Ramos (cell line): ENCODE results near the gene RACK1.

Experiments
- in situ Hi-C: fragments of 300-500 bp; cut with MboI; formaldehyde crosslinking; loops from one replicate; pipeline ENCODE4 v1.14.3; 2022; ENCODE audit warnings: low sequenced_read_pairs; ENCODE audit not compliant: unreplicated experiment

The RACK1 gene

DNA sequence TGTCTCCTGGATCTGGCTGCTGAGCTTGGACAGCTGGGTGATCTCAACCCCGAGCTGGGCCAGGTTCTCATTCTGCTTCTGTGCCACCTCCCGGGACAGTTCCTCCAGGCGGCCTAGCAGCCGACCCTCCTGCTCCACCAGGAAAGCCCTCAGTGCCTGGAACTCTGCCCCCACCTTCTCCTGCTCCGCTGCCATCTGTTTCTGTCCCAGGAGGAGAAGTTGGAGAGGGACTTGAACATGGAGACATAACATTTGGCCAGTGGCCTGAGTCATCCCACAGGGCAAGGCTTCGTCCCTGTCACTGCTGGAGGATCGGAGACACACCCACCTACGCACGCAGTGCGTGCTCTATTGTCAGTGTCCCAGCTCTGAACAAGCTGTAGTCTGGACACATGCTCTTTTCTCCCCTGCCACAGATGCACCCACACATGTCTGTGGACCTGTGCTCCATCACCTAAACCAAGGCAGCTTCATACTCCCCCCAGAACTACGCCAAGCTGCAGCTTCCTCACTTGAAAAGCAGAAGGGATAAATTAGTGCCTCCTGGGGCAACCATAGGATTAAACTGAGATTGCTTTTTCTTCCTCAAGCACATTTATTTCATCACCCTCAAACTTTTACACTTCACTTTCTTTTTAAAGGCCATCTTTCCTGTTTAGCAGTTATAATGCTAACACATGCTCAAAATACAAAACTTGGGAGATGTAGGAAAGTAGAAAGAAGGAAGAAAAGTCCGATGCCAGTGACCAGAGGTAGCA lies 43.6 kb downstream of the RACK1 start:
- in situ Hi-C loops = no loop called here

GRCh38 chr5:181198905-181199519 lies 44.7 kb downstream of the RACK1 start:
- in situ Hi-C loops = no loop called here

- in situ Hi-C loops = no loop called here
Observed at GRCh38 chr5:181198106-181198685, 45.5 kb downstream of the RACK1 start.

DNA sequence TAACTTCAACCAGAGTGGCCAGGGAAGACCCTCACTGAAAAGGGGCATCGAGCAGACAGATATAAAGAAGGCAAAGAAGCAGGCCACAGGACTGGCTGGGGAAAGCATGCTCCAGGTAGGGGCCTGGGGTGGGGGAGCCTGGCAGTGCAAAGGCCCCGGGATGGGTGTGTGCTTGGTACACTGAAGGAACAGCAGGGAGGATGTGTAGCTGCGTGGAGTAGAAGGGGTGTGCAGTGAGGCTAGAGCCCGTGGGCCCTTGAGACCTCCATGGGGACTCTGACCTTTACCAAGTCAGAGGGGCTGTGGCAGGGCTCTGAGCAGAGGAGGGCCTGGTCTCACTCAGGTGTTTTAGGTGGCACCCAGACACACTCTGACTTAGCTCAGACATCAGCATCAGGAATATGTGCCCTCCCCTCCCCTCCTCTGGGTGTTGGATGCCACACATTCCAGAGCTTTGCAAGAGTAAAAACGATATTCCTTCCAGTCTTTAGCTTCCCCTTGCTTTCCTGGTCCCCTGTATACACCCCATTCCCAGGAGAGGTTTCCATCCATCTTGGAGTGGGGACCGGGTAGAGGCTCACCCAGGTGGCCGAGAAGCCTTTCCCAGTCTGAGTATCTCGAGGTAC lies 46.3 kb downstream of the RACK1 start:
- in situ Hi-C loops = no loop called here

GRCh38 chr5:181195249-181195761 lies 48.4 kb downstream of the RACK1 start:
- in situ Hi-C loops = no loop called here

DNA sequence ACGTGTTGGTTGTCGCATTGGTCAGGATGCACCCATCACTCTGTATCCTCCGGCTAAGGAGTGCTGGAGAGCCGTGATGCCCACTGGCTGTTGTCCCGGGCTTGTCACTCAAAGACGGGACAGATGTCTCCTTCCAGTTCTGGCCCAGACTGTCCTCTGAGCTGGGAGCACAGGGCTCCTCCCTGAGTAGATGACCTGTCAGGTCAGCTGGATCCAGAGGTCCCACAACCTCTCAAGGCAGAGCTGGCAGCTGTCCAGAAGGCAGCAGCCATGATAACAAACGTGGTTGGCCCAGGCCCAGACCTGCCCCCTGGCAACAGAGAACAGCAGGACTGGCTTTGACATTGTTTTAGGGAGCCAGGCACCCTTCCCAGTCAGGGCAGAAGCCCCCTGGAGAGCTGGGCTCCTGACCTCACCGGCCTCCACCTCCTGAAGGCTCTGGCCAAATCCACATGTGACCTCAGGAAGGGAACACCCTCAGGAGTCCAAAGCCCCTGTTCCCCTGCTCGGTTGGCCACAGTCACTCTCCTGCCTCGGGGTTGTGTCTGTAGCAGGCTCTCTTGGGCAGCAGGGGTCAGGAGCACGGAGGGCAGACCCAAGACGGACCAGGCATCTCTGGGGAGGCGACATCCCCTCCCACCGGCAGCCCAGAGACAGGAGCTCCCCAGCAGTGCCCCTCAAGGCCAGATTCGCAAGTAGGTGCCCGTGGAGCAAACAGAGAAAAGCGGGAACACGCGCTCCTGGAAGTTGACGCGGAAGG lies 49.0 kb downstream of the RACK1 start:
- in situ Hi-C loops = no loop called here

DNA sequence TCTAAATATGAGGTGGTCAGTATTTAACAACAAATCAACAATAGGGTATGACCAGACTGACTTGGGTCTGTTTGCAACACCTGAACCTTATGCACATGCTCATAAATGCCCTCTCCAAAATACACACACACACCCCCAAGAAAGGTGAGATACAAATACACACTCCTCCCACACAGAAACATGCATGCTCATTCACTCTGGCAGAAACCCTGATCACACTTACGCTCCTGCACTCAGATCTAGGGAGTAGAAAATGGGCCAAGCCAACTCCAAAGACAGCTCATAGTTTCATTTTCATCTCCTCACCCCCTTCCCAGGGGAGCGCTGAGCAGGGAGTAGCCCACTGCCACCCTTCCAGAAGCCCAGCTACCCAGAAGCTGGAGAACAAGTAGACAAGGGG lies 50.0 kb downstream of the RACK1 start:
- in situ Hi-C loops = no loop called here

DNA sequence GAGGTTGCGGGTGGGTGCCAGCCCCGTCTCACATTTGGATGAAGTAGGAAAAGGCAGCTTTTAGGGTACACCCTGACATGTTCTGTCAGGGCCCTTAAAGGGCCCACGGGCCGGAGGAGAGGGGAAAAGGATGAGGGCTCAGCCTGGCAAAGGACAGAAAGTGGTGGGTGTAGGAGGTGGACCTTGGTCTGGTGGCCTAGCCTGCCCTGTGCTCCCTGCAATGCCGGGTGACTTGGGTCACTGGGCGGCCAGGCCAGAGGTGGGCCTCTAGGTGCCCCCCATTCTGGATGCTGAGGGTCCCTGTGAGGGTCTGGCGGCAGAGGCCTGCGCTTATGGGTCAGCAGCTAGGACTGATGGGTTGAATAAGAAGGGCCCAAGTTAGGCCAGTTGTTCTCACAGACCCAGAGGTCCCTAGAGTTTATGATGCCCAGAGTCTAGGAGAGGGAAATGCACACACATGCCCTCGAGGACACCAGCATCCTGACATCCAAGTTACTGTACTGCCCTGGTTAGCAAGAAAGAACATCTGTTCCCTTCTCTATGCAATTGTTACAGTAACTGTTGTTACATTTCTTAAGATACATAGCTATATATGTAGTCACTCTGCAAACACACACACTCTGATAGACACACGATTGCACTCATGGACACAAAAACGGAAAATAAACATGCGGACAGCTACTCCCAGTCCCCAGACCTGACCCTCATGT lies 51.2 kb downstream of the RACK1 start:
- in situ Hi-C loops = no loop called here

GRCh38 chr5:181191526-181192336 lies 52.0 kb downstream of the RACK1 start:
- in situ Hi-C loops = no loop called here

GRCh38 chr5:181190711-181191525 lies 52.8 kb downstream of the RACK1 start:
- in situ Hi-C loops = no loop called here

- in situ Hi-C loops = loop anchor here (5.0 to 10.0 kb wide), 2 partner anchors 32 to 385 kb away; partner anchors contain the start of genes MGAT1 and TRIM41
Observed at GRCh38 chr5:181189962-181190710, 53.6 kb downstream of the RACK1 start.

DNA sequence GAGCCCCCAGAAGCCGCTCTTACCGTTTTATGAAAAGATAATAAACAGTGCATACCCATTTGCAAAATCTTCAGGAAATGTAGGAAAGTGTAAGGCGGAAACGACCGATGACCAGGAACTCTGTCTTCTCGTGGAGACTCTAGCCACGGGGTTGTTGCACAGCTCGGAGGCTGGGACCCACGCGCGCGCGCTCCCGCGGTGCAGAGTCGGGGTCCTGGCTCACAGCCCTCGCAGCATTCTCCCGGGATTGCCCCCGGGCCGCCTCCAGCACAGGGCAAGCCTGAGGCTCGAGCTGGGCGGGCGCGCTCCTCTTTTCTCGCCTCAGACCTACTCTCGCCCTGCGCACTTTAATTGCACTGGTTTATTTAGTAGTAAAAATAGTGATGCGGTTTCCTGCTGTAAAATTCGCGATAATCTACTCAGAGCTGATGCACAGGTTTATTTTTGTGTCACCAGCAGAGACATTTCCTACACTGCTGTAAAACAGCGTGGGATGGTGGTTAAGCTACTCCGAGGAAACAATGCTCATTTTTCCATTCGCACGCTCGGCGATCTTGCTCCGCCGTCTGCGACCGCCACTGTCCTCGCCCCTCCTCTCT lies 54.2 kb downstream of the RACK1 start:
- in situ Hi-C loops = loop anchor here (5.0 to 10.0 kb wide), 2 partner anchors 33 to 385 kb away; partner anchors contain the start of genes MGAT1 and TRIM41

DNA sequence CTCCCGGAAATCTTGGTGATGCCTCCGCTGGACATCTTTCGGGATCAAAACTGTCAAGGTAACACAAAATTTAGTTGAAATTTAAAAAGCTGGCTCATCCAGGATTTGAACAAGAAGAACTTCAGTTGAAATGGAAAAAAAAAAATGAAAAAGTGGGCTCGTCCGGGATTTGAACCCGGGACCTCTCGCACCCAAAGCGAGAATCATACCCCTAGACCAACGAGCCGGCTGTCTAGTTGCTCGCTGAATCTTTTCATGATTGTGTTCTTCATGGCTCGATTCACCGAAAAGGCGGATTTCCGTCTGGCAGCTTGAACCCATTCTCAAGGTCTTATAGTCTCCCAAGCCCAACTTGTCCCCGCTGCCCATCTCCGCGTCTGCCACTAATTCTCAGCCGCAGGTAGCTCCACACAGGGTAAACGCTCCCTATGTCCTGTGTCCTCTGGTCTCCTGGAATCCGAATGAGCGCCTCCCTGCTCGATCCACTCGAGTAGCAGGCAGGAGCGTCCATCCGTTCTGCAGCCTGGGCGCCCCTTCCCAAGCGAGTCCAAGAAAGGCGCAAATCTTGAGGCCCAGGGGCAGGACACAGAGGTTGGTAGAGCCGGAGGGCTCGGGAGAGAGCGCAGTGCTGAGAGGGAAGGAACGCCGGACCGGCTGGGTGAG lies 54.9 kb downstream of the RACK1 start:
- in situ Hi-C loops = loop anchor here (5.0 to 10.0 kb wide), 2 partner anchors 33 to 384 kb away; partner anchors contain the start of genes MGAT1 and TRIM41

- in situ Hi-C loops = loop anchor here (5.0 to 10.0 kb wide), 2 partner anchors 35 to 383 kb away; partner anchors contain the start of genes MGAT1 and TRIM41
Observed at GRCh38 chr5:181187500-181188213, 56.0 kb downstream of the RACK1 start.

GRCh38 chr5:181186986-181187499 lies 56.7 kb downstream of the RACK1 start:
- in situ Hi-C loops = loop anchor here (5.0 to 10.0 kb wide), 2 partner anchors 35 to 382 kb away; partner anchors contain the start of genes MGAT1 and TRIM41
